ENCODE results near the gene ARPIN. TPM values are rescaled to one million over a fixed set of nuclear protein-coding genes. Genes with fewer than 3 reads are reported as not detected.

Gene ARPIN
- polyA plus RNA-seq, 3 donors: 9.7 to 19.3 (median 14.0) TPM

- H4K20me1 ChIP-seq (ENCODE audit: insufficient read depth, low read length): no peaks in the 10 kb centered on the region
- no peak overlapping the region for H3K27ac ChIP-seq (ENCODE audit: low read depth in 1 of 2, low read length in 2 of 2)
- 98% methylated on average over 13 of the region's 15 CpGs for WGBS (ENCODE audit: insufficient coverage)
- H3K4me3 Mint-ChIP-seq: no peak overlapping the region
- no peak overlapping the region for H3K4me2 ChIP-seq (replicated peaks; ENCODE audit: extremely low read depth, low read length, poor library complexity, severe bottlenecking)
- H3K27me3 ChIP-seq (ENCODE audit: control insufficient read depth in 2 of 2, insufficient read depth in 2 of 2, low read length in 2 of 2): no peaks in the 10 kb centered on the region
- H3K4me3 ChIP-seq (replicated peaks in 1 of 3; ENCODE audit: low read depth in 2 of 3, low read length in 3 of 3): no peak overlapping the region
- H3K4me1 Mint-ChIP-seq: peaks cover 32% of the 10 kb centered on the region
- H3K36me3 Mint-ChIP-seq: peaks cover 76 to 79% of the 10 kb centered on the region in 2 donors
- H3K27me3 Mint-ChIP-seq (ENCODE audit: low read depth in 3 of 3): peaks cover 0 to 6% (median 0%) of the 10 kb centered on the region in 3 donors
- peaks cover 17 to 73% of the 10 kb centered on the region in 2 donors for H3K36me3 ChIP-seq (replicated peaks in 1 of 2; ENCODE audit: control insufficient read depth in 1 of 2, insufficient read depth in 2 of 2, low read length in 2 of 2)
- H3K79me2 ChIP-seq (ENCODE audit: insufficient read depth, low read length): no peaks in the 10 kb centered on the region
- no peak overlapping the region for H2AFZ ChIP-seq (ENCODE audit: insufficient read depth, low read depth, low read length, poor library complexity, severe bottlenecking)
- H3K27ac Mint-ChIP-seq: no peak overlapping the region
- TF ChIP-seq CTCF (IDR thresholded peaks at IDR 0.05): no peak
- H3K9me3 ChIP-seq (replicated peaks in 1 of 2; ENCODE audit: control insufficient read depth in 1 of 2, insufficient read depth in 1 of 2, low read length in 2 of 2): no peaks in the 10 kb centered on the region
- no peak for DNase-seq
- peaks cover 0 to 3% (median 0%) of the 10 kb centered on the region in 7 donors for H3K9me3 Mint-ChIP-seq
- H3K4me1 ChIP-seq (ENCODE audit: control insufficient read depth in 1 of 2, insufficient read depth in 2 of 2, low read length in 2 of 2): peaks cover 17 to 36% of the 10 kb centered on the region in 2 donors
- no peak overlapping the region for H3K9ac ChIP-seq (ENCODE audit: insufficient read depth, low read length, poor library complexity, severe bottlenecking)
- intact Hi-C loops (cut with micrococcal nuclease): loop anchor here in 1 of 2 donors (5.0 kb wide), 1 partner anchor 169 kb away; no protein-coding TSS in a partner anchor
These were observed 9.5 kb downstream of the ARPIN start for GRCh38 chr15:89903015-89903857.

- no peaks in the 10 kb centered on the region for H3K9me3 ChIP-seq (replicated peaks in 1 of 2; ENCODE audit: control insufficient read depth in 1 of 2, insufficient read depth in 1 of 2, low read length in 2 of 2)
- Mint-ChIP-seq H3K27me3 (ENCODE audit: low read depth in 3 of 3) (peaks cover 0 to 8% (median 0%) of the 10 kb centered on the region in 3 donors), H3K36me3 (peaks cover 59 to 70% of the 10 kb centered on the region in 2 donors), H3K4me1 (peaks cover 32% of the 10 kb centered on the region), H3K9me3 (peaks cover 0 to 3% (median 0%) of the 10 kb centered on the region in 7 donors), H3K27ac (no peak overlapping the region), H3K4me3 (no peak overlapping the region)
- H3K27me3 ChIP-seq (ENCODE audit: control insufficient read depth in 2 of 2, insufficient read depth in 2 of 2, low read length in 2 of 2): no peaks in the 10 kb centered on the region
- H3K4me1 ChIP-seq (ENCODE audit: control insufficient read depth in 1 of 2, insufficient read depth in 2 of 2, low read length in 2 of 2): peaks cover 17 to 33% of the 10 kb centered on the region in 2 donors
- intact Hi-C loops (cut with micrococcal nuclease): loop anchor here in 1 of 2 donors (5.0 kb wide), 1 partner anchor 171 kb away; no protein-coding TSS in a partner anchor
- DNase-seq: no peak
- H2AFZ ChIP-seq (ENCODE audit: insufficient read depth, low read depth, low read length, poor library complexity, severe bottlenecking): no peak overlapping the region
- no peaks in the 10 kb centered on the region for H4K20me1 ChIP-seq (ENCODE audit: insufficient read depth, low read length)
- no peak overlapping the region for H3K27ac ChIP-seq (ENCODE audit: low read depth in 1 of 2, low read length in 2 of 2)
- no peak overlapping the region for H3K9ac ChIP-seq (ENCODE audit: insufficient read depth, low read length, poor library complexity, severe bottlenecking)
- H3K79me2 ChIP-seq (ENCODE audit: insufficient read depth, low read length): no peaks in the 10 kb centered on the region
- no peak overlapping the region for H3K4me3 ChIP-seq (replicated peaks in 1 of 3; ENCODE audit: low read depth in 2 of 3, low read length in 3 of 3)
- TF ChIP-seq CTCF (IDR thresholded peaks at IDR 0.05): no peak
- peaks cover 13 to 57% of the 10 kb centered on the region in 2 donors for H3K36me3 ChIP-seq (replicated peaks in 1 of 2; ENCODE audit: control insufficient read depth in 1 of 2, insufficient read depth in 2 of 2, low read length in 2 of 2)
- WGBS (ENCODE audit: insufficient coverage): 100% methylated on average over 3 of the region's 6 CpGs
- H3K4me2 ChIP-seq (replicated peaks; ENCODE audit: extremely low read depth, low read length, poor library complexity, severe bottlenecking): no peak overlapping the region
These were observed 11.9 kb downstream of the ARPIN start for GRCh38 chr15:89900849-89901248.

All from CD14-positive monocyte (primary cell).